Breast epithelium (tissue), 3 donors: ENCODE results near the gene FEN1.

Experiments used
- CTCF ChIP-seq, 3 donors: fragments of 450-650 bp; IDR thresholded peaks; one replicate each; pipeline ENCODE4 v1.5.1; 2016 to 2017; ENCODE audit warnings: antibody characterized with exemption in 3 of 3, mild to moderate bottlenecking in 3 of 3, moderate library complexity in 3 of 3
- POLR2A ChIP-seq: fragments of 450-650 bp; IDR thresholded peaks from one replicate; pipeline ENCODE4 v1.6.1; 2016; ENCODE audit warnings: antibody characterized with exemption, mild to moderate bottlenecking, moderate library complexity
- POLR2AphosphoS5 ChIP-seq, 3 donors: sonication (generic); formaldehyde crosslinking; IDR thresholded peaks; one replicate each; pipeline ENCODE4 v1.6.1; 2017; ENCODE audit warnings: antibody characterized with exemption in 3 of 3

GRCh38 chr11:61795876-61796526 is 3.3 kb downstream of the FEN1 start:
- TF ChIP-seq POLR2A (no peak), CTCF (IDR thresholded peaks at IDR 0.05) (no peak), POLR2AphosphoS5 (IDR thresholded peaks at IDR 0.05) (no peak)
